Thoracic aorta (tissue), 2 donors: ENCODE results near the gene IPP. TPM values are rescaled to one million over a fixed set of nuclear protein-coding genes. Genes with fewer than 3 reads are reported as not detected.

Experiments
- ATAC-seq: fragments of 150-250 bp; one replicate; pipeline ENCODE4 v1.8.0; 2017; ENCODE audit warnings: low read depth; ENCODE audit not compliant: insufficient number of reproducible peaks, low FRiP score
- DNase-seq: peaks from one replicate; pipeline ENCODE4 v3.0.0-alpha.2; 2020; ENCODE audit warnings: low spot score
- H3K27ac ChIP-seq, 2 donors: fragments of 200-600 bp; sonication (generic); 1 replicate in 1 of 2; 2 replicates in 1 of 2; pipeline ENCODE4 v1.5.1; 2016; ENCODE audit warnings: mild to moderate bottlenecking in 2 of 2, moderate library complexity in 2 of 2
- H3K27me3 ChIP-seq: fragments of 200-600 bp; sonication (generic); replicated peaks from 2 replicates; pipeline ENCODE4 v1.6.0; 2016; ENCODE audit warnings: mild to moderate bottlenecking; ENCODE audit not compliant: insufficient read depth
- H3K36me3 ChIP-seq: fragments of 200-600 bp; sonication (generic); one replicate; pipeline ENCODE4 v1.5.1; 2016
- H3K4me1 ChIP-seq, 2 donors: fragments of 200-600 bp; sonication (generic); 1 replicate in 1 of 2; 2 replicates in 1 of 2; pipeline versions ENCODE4 v1.5.1 to v1.6.0; 2016; ENCODE audit warnings: low read depth in 2 of 2, mild to moderate bottlenecking in 1 of 2; ENCODE audit not compliant: control insufficient read depth in 1 of 2
- H3K4me3 ChIP-seq: fragments of 200-600 bp; sonication (generic); 2 replicates; pipeline ENCODE4 v1.5.1; 2016; ENCODE audit warnings: mild to moderate bottlenecking
- H3K9me3 ChIP-seq: fragments of 200-600 bp; sonication (generic); 2 replicates; pipeline ENCODE4 v1.5.1; 2016
- CTCF ChIP-seq: fragments of 200-600 bp; sonication (generic); IDR thresholded peaks from one replicate; pipeline ENCODE4 v1.5.1; 2019; ENCODE audit warnings: antibody characterized with exemption
- total RNA-seq, 2 donors: library from RNA; depleted of rRNA; stranded (reverse); fragments of >200 nt; gene quantifications; one replicate each; pipeline versions ENCODE4 v1.1.0 to v1.2.3, GENCODE V29; 2016

Gene IPP
- total RNA-seq = 10 to 100 TPM in 1 of 2 donors, 1 to 10 TPM in 1; 6.9 to 10.2 TPM

- Histone ChIP-seq H3K9me3 (no peaks in the 10 kb centered on the region), H3K4me1 (peaks cover 0 to 11% of the 10 kb centered on the region in 2 donors), H3K36me3 (no peaks in the 10 kb centered on the region), H3K27ac (peak within 1 kb of the TSS; percentile 97 to 98), H3K4me3 (peak within 1 kb of the TSS; percentile 87), H3K27me3 (no peaks in the 10 kb centered on the region)
- DNase-seq = peak; percentile 82
- TF ChIP-seq CTCF = no peak
- ATAC-seq = peak; percentile 88
Observed at GRCh38 chr1:45750298-45751038, at the start of gene IPP. Gene IPP (minus strand): TSS chr1:45750653. CDS start chr1:45746411, 4,242 bp downstream.

- Histone ChIP-seq H3K36me3 (no peaks in the 10 kb centered on the region), H3K27ac (no peak overlapping the region), H3K27me3 (no peaks in the 10 kb centered on the region), H3K4me3 (no peak overlapping the region), H3K9me3 (no peaks in the 10 kb centered on the region), H3K4me1 (peaks cover 0 to 1% of the 10 kb centered on the region in 2 donors)
- ATAC-seq = no peak
- DNase-seq = no peak
- no peak for TF ChIP-seq CTCF
Observed at GRCh38 chr1:45796946-45797345, 46.5 kb upstream of the IPP start.

- no peaks in the 10 kb centered on the region for H3K36me3 ChIP-seq
- no peak overlapping the region for H3K27ac ChIP-seq
- H3K9me3 ChIP-seq = no peaks in the 10 kb centered on the region
- no peaks in the 10 kb centered on the region for H3K4me1 ChIP-seq
- no peaks in the 10 kb centered on the region for H3K27me3 ChIP-seq
- no peak for DNase-seq
- no peak for TF ChIP-seq CTCF
- no peak for ATAC-seq
- H3K4me3 ChIP-seq = no peak overlapping the region
Observed at GRCh38 chr1:45796381-45796780, 45.9 kb upstream of the IPP start.

GRCh38 chr1:45793942-45794604 is 43.6 kb upstream of the IPP start:
- Histone ChIP-seq H3K27me3 (no peaks in the 10 kb centered on the region), H3K36me3 (no peaks in the 10 kb centered on the region), H3K4me1 (no peaks in the 10 kb centered on the region), H3K9me3 (no peaks in the 10 kb centered on the region), H3K4me3 (no peak overlapping the region), H3K27ac (no peak overlapping the region)
- DNase-seq (no peak), ATAC-seq (no peak)
- no peak for TF ChIP-seq CTCF

GRCh38 chr1:45792744-45793143 is 42.3 kb upstream of the IPP start:
- H3K4me3 ChIP-seq = no peak overlapping the region
- ATAC-seq (no peak), DNase-seq (no peak)
- no peak for TF ChIP-seq CTCF
- no peaks in the 10 kb centered on the region for H3K27me3 ChIP-seq
- no peaks in the 10 kb centered on the region for H3K4me1 ChIP-seq
- no peaks in the 10 kb centered on the region for H3K9me3 ChIP-seq
- no peaks in the 10 kb centered on the region for H3K36me3 ChIP-seq
- no peak overlapping the region for H3K27ac ChIP-seq
